ENCODE data around the gene ZBTB4. TPM values are rescaled to one million over a fixed set of nuclear protein-coding genes. Genes with fewer than 3 reads are reported as not detected.

ZBTB4 gene
- polyA plus RNA-seq, 1 experiment: 25.9 TPM

DNA sequence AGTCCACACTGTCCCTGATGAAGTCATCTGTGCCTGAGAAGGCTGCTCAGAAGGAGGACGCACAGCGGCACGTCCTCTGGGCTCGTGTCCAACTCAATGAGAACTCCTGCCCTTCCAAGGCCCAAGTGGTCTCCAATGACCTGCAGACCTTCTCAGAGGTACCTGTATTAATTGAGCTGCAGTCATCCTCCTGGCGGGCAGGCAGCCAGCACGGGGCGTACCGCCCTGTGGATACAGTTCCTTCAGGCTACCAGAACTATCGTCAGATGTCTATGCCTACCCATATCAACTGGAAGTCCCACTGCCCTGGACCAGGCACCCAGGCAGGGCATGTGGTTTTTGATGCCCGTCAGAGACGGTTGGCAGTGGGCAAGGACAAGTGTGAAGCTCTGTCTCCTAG lies 47.1 kb downstream of the ZBTB4 start:
- H3K4me3 ChIP-seq (ENCODE audit: low read depth, low read length): no peak overlapping the region
- TF ChIP-seq, protein P1, sequence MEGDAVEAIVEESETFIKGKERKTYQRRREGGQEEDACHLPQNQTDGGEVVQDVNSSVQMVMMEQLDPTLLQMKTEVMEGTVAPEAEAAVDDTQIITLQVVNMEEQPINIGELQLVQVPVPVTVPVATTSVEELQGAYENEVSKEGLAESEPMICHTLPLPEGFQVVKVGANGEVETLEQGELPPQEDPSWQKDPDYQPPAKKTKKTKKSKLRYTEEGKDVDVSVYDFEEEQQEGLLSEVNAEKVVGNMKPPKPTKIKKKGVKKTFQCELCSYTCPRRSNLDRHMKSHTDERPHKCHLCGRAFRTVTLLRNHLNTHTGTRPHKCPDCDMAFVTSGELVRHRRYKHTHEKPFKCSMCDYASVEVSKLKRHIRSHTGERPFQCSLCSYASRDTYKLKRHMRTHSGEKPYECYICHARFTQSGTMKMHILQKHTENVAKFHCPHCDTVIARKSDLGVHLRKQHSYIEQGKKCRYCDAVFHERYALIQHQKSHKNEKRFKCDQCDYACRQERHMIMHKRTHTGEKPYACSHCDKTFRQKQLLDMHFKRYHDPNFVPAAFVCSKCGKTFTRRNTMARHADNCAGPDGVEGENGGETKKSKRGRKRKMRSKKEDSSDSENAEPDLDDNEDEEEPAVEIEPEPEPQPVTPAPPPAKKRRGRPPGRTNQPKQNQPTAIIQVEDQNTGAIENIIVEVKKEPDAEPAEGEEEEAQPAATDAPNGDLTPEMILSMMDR (IDR thresholded peaks at IDR 0.05; ENCODE audit: insufficient read depth, low read depth, low read length): no peak
- no peak for DNase-seq (ENCODE audit: low read depth)
- ChIA-PET CTCF (interaction anchor here (0.6 to 1.4 kb wide), 2 partner anchors 34 to 128 kb away, joined by 3 to 5 read pairs; no protein-coding TSS in a partner anchor), POLR2A (no interaction called here)
- H3K36me3 ChIP-seq (ENCODE audit: control insufficient read depth, insufficient read depth, low read length): no peaks in the 10 kb centered on the region
- H3K27me3 ChIP-seq (ENCODE audit: control insufficient read depth, insufficient read depth, low read length): no peaks in the 10 kb centered on the region

DNA sequence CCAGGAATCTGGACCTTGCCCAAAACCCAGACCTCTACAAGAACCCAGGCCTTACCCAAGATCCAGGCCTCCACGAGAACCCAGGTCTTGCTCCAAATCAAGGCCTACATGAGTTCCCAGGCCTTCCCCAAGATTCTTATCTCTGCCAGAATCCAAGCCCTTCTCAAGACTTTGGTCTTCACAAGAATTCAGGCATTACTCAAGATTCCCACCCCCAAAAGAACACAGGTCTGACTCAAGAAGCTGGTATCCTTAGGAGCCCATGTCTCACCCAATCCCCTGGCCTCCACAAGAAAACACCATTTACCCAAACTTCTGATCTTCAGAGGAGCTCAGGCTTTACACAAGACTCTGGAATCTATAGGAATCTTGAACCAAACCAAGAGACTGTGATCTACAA lies 48.2 kb downstream of the ZBTB4 start:
- CTCF ChIA-PET: interaction anchor here (1.4 kb wide), 1 partner anchor 130 kb away, joined by 5 read pairs; no protein-coding TSS in a partner anchor
- TF ChIP-seq, protein P1 (IDR thresholded peaks at IDR 0.05; ENCODE audit: insufficient read depth, low read depth, low read length): no peak
- no peak overlapping the region for H3K4me3 ChIP-seq (ENCODE audit: low read depth, low read length)
- no peaks in the 10 kb centered on the region for H3K36me3 ChIP-seq (ENCODE audit: control insufficient read depth, insufficient read depth, low read length)
- DNase-seq (ENCODE audit: low read depth): no peak
- no peaks in the 10 kb centered on the region for H3K27me3 ChIP-seq (ENCODE audit: control insufficient read depth, insufficient read depth, low read length)
- POLR2A ChIA-PET: interaction anchor here (0.6 kb wide), 1 partner anchor 27 kb away, joined by 11 read pairs; the partner anchor contains the start of gene TMEM256

DNA sequence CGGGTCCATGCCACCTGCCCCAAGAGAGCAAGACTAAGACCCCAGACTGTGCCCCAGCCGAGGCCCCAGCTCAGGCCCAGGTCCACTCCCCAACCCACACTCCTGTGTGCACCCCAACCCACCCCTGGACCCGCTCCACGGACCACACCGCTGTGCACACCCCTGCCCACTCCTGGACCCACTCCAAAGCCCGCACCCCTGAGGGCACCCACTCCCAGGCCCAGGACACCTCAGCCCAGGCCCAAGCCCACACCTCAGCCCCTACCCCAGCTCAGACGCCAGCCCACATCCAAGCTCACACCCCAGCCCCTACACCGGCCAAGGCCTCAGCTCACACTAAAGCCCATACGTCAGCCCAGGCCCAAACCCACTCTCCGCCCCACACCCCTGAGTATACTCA lies 49.7 kb downstream of the ZBTB4 start:
- H3K27me3 ChIP-seq (ENCODE audit: control insufficient read depth, insufficient read depth, low read length): no peaks in the 10 kb centered on the region
- CTCF ChIA-PET: interaction anchor here (0.8 to 1.2 kb wide), 2 partner anchors 9 to 46 kb away, joined by 3 read pairs; no protein-coding TSS in a partner anchor
- no peak for DNase-seq (ENCODE audit: low read depth)
- H3K36me3 ChIP-seq (ENCODE audit: control insufficient read depth, insufficient read depth, low read length): no peaks in the 10 kb centered on the region
- no peak overlapping the region for H3K4me3 ChIP-seq (ENCODE audit: low read depth, low read length)
- TF ChIP-seq, protein P1 (IDR thresholded peaks at IDR 0.05; ENCODE audit: insufficient read depth, low read depth, low read length): no peak
- POLR2A ChIA-PET: no interaction called here

DNA sequence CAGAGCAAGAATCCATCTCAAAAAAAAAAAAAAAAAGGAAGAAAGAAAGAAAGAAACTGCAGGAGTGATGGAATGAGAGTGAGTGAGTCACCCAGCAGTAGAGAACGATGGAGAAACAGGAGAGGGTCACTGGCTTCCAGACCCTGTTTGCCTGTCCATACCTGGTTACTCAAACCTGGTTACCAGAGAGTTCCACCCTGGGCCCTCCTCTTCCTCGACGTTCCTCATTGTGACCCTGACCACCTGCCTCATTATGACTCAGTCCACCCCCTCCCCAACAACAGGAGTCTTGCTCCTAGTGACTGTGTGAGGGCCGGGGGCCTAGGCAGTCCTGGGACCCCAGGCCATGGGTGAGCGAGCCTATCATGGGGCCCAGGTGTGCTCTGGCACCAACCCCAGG lies 50.9 kb downstream of the ZBTB4 start, which contains the start of gene SPEM3:
Gene SPEM3 (plus strand): TSS at position 301 of the 400 bp plus-strand sequence. CDS start 46 bp downstream, at position 347.
- CTCF ChIA-PET: no interaction called here
- DNase-seq (ENCODE audit: low read depth): no peak

DNA sequence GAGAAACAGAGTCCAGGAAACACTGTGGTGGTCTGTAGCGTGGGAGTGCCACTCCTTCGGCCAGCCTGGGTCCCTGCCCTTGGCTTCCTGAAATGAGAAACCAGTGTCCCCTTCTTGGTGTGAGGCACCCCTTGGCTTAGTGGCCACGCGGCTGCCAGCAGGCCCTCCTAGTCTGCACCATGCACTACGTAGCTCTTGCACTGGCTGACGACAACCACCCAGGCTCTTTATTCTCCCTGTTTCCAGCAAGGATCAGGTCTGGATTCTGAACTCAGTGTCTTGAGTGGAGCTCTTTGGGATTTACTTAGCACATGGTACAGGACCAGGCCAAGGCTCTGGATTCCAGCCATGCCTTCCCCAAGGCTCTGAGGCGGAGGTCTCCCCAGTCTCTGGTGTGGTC lies 51.9 kb downstream of the ZBTB4 start:
- no peaks in the 10 kb centered on the region for H3K27me3 ChIP-seq (ENCODE audit: control insufficient read depth, insufficient read depth, low read length)
- H3K36me3 ChIP-seq (ENCODE audit: control insufficient read depth, insufficient read depth, low read length): no peaks in the 10 kb centered on the region
- CTCF ChIA-PET: interaction anchor here (1.0 kb wide), 1 partner anchor 9 kb away, joined by 5 read pairs; no protein-coding TSS in a partner anchor
- DNase-seq (ENCODE audit: low read depth): no peak
- POLR2A ChIA-PET: no interaction called here
- H3K4me3 ChIP-seq (ENCODE audit: low read depth, low read length): no peak overlapping the region
- TF ChIP-seq, protein P1 (IDR thresholded peaks at IDR 0.05; ENCODE audit: insufficient read depth, low read depth, low read length): no peak

More for the DNA sequence above, 50.9 kb downstream of the ZBTB4 start, which contains the start of gene SPEM3:
- TF ChIP-seq, protein P1 (IDR thresholded peaks at IDR 0.05; ENCODE audit: insufficient read depth, low read depth, low read length): no peak
- H3K27me3 ChIP-seq (ENCODE audit: control insufficient read depth, insufficient read depth, low read length): no peaks in the 10 kb centered on the region
- no peaks in the 10 kb centered on the region for H3K36me3 ChIP-seq (ENCODE audit: control insufficient read depth, insufficient read depth, low read length)
- POLR2A ChIA-PET: no interaction called here
- H3K4me3 ChIP-seq (ENCODE audit: low read depth, low read length): no peak within 1 kb of the TSS
